K562 (cell line): Measurements from ENCODE around the gene ZMAT2. TPM values are rescaled to one million over a fixed set of nuclear protein-coding genes. Genes with fewer than 3 reads are reported as not detected.
A peak's percentile ranks its signal among the peaks of the same experiment; 100 is the strongest.

Source experiments
- CCNT2 ChIP-seq: IDR thresholded peaks from 2 replicates; pipeline ENCODE4 v1.6.1; 2011; ENCODE audit warnings: borderline replicate concordance, low read depth, mild to moderate bottlenecking, moderate library complexity, mixed read lengths, low read length; ENCODE audit not compliant: insufficient read length; ENCODE audit errors: extremely low read depth
- FOXK1 ChIP-seq: sonication (generic); formaldehyde crosslinking; IDR thresholded peaks from 2 replicates; pipeline ENCODE4 v1.8.0; 2022; ENCODE audit warnings: missing genetic modification reagents, mild to moderate bottlenecking, borderline replicate concordance
- GABPA ChIP-seq: fragments of 200-800 bp; sonication (Bioruptor generic); conservative IDR thresholded peaks from 2 replicates; pipeline ENCODE4 v1.6.1; 2016; ENCODE audit warnings: low read depth, missing genetic modification characterization, missing compliant biosample characterization
- HLTF ChIP-seq: fragments of 450-650 bp; IDR thresholded peaks from 2 replicates; pipeline ENCODE4 v1.6.1; 2016
- JUNB ChIP-seq: fragments of 450-650 bp; formaldehyde crosslinking; conservative IDR thresholded peaks from 2 replicates; pipeline ENCODE4 v1.4.0; 2020; ENCODE audit warnings: mild to moderate bottlenecking
- NONO ChIP-seq, 2 experiments: fragments of 200-400 bp in 1 of 2; fragments of 450-650 bp in 1 of 2; formaldehyde crosslinking in 1 of 2; IDR thresholded peaks; 2 replicates each; pipeline ENCODE4 v1.6.1; 2017; ENCODE audit warnings: low read depth in 2 of 2, mild to moderate bottlenecking in 2 of 2, moderate library complexity in 2 of 2, low read length in 1 of 2
- TFAM ChIP-seq: fragments of 250-450 bp; sonication (Bioruptor Pico); conservative IDR thresholded peaks from 2 replicates; pipeline ENCODE4 v1.5.0; 2021; ENCODE audit warnings: mild to moderate bottlenecking, moderate library complexity
- TSC22D4 ChIP-seq: fragments of 450-650 bp; IDR thresholded peaks from 2 replicates; pipeline ENCODE4 v1.6.1; 2016; ENCODE audit warnings: missing genetic modification characterization, missing biosample characterization, control low read depth
- ZFP36 ChIP-seq: fragments of 150-350 bp; IDR thresholded peaks from 2 replicates; pipeline ENCODE4 v1.6.1; 2018; ENCODE audit warnings: low read length, low read depth; ENCODE audit not compliant: partially characterized antibody
- ZNF134 ChIP-seq: fragments of 250-450 bp; sonication (Bioruptor Pico); conservative IDR thresholded peaks from 2 replicates; pipeline ENCODE4 v1.4.0; 2020
- ZNF263 ChIP-seq: sonication (generic); formaldehyde crosslinking; IDR thresholded peaks from 2 replicates; pipeline ENCODE4 v1.8.0; 2022; ENCODE audit warnings: mild to moderate bottlenecking, missing genetic modification reagents, borderline replicate concordance
- ZNF507 ChIP-seq: conservative IDR thresholded peaks from 2 replicates; pipeline ENCODE4 v1.6.1; 2017; ENCODE audit warnings: missing genetic modification characterization, missing compliant biosample characterization
- ZNF707 ChIP-seq: fragments of 250-450 bp; sonication (Bioruptor Pico); conservative IDR thresholded peaks from 2 replicates; pipeline ENCODE4 v1.8.0; 2022; ENCODE audit warnings: inconsistent platforms, mild to moderate bottlenecking, moderate library complexity
- ZNF76 ChIP-seq: fragments of 250-450 bp; sonication (Bioruptor Pico); IDR thresholded peaks from 2 replicates; pipeline ENCODE4 v1.4.0; 2020; ENCODE audit warnings: mild to moderate bottlenecking, moderate library complexity, borderline replicate concordance
- polyA plus RNA-seq, 8 experiments: library from polyadenylated mRNA; depleted of rRNA in 4 of 8; stranded (reverse) in 5 of 8; unstranded in 3 of 8; fragments of >200 nt; fragmentation: Nextera tagmentation in 2 of 8; fragmentation: Illumina TruSeq in 1 of 8; extraction: Ambion mirVana in 2 of 8; extraction: Trizol in 1 of 8; gene quantifications; 2 replicates each; pipeline versions ENCODE4 v1.2.1 to v1.2.3, GENCODE V29; 2011 to 2014; ENCODE audit warnings: inconsistent platforms in 1 of 8, missing spikeins in 1 of 8
- total RNA-seq, 7 experiments: library from RNA; depleted of rRNA in 6 of 7; stranded (reverse); fragments of >200 nt in 6 of 7; fragmentation: Illumina TruSeq in 2 of 7; extraction: Trizol in 2 of 7; gene quantifications; 2 replicates each; pipeline versions ENCODE4 v1.2.1 to v1.2.3, GENCODE V29; 2011 to 2021; ENCODE audit warnings: low replicate concordance in 1 of 7
- TF ChIP-seq, protein P1 (sequence below): fragments of 450-650 bp; IDR thresholded peaks from 2 replicates; pipeline ENCODE4 v1.6.1; 2016; ENCODE audit warnings: antibody characterized with exemption
- TF ChIP-seq, protein P2 (sequence below): fragments of 450-650 bp; IDR thresholded peaks from 2 replicates; pipeline ENCODE4 v1.6.1; 2017; ENCODE audit warnings: mild to moderate bottlenecking, moderate library complexity
- TF ChIP-seq, protein P3 (sequence below), 2 experiments: IDR thresholded peaks; 2 replicates each; pipeline ENCODE4 v1.6.1; 2011; ENCODE audit warnings: borderline replicate concordance in 1 of 2, control low read depth in 1 of 2, low read depth in 1 of 2, low read length in 1 of 2, mild to moderate bottlenecking in 1 of 2, mixed read lengths in 1 of 2, moderate library complexity in 1 of 2; ENCODE audit not compliant: insufficient read depth in 1 of 2, insufficient read length in 1 of 2, poor library complexity in 1 of 2, severe bottlenecking in 1 of 2; ENCODE audit errors: extremely low read depth in 1 of 2
- TF ChIP-seq, protein P4 (sequence below): fragments of 450-650 bp; IDR thresholded peaks from 2 replicates; pipeline ENCODE4 v1.6.1; 2016; ENCODE audit warnings: borderline replicate concordance
- TF ChIP-seq, protein P5 (sequence below): fragments of 450-650 bp; formaldehyde crosslinking; IDR thresholded peaks from 2 replicates; pipeline ENCODE4 v1.4.0; 2022; ENCODE audit warnings: missing genetic modification characterization

Gene ZMAT2
- total and polyA plus RNA-seq, 9 of the 15 experiments (the other 6 are each of a cell fraction or from before 2014, with no cell fraction given) = 44.2 to 101 (median 69.2) TPM

DNA sequence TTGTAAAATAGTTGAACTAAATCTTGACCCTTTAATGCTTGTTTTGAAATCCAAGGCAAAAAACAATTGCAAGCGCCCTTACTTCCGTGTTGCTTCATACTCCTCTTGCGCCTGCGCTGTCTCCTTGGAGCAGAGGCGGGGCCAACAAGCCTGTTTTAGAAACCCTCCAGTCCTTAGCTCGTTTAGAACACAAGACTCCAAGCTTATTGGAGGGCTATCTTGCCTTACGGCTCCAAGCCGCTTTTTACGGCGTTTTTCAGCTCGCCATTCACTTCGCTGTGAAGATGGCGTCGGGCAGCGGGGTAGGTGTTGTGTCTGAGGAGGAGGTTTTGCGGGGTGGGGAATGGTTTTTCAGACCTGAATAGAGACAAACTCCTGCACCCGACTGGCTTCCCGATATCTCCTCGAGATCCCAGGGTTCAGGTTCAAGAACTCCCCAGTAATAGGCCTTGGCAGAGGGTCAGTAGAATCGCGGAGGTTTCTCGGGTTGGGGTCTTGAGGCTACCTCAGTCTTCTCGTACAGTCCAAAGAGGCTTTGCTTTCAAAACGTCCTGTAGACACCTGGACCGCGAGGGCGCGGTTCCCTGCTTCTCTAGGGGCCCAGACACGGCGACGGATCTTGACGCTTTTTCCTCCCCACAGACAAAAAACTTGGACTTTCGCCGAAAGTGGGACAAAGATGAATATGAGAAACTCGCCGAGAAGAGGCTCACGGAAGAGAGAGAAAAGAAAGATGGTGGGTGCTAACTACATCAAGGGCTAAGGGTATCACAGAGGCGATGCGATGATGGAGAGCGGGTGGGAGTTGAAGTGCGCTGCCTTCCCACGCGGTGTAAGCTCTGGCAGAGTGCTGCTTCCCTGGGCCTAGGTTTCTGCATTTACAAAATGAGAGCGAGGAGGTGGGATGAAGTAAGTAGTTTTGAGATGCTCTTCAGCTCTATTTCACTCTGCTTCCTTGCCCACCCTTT lies at the start of gene ZMAT2 (continued):
- TF ChIP-seq JUNB (CRISPR knock-in tag) (no peak), GABPA (tag) (peak; percentile 43; the same call in 1 of the 2 replicates), ZNF76 (CRISPR knock-in tag) (no peak), ZNF263 (CRISPR knock-in tag) (no peak; the same call in 1 of the 2 replicates), FOXK1 (CRISPR knock-in tag) (no peak), CCNT2 (no peak), ZNF134 (CRISPR knock-in tag) (no peak), ZFP36 (no peak), NONO (IDR thresholded peaks at IDR 0.05; ENCODE audit: low read depth in 2 of 2, low read length in 1 of 2) (no peak), ZNF707 (no peak), TSC22D4 (no peak), HLTF (no peak), ZNF507 (tag) (no peak), TFAM (CRISPR knock-in tag) (no peak)
- TF ChIP-seq, protein P1, sequence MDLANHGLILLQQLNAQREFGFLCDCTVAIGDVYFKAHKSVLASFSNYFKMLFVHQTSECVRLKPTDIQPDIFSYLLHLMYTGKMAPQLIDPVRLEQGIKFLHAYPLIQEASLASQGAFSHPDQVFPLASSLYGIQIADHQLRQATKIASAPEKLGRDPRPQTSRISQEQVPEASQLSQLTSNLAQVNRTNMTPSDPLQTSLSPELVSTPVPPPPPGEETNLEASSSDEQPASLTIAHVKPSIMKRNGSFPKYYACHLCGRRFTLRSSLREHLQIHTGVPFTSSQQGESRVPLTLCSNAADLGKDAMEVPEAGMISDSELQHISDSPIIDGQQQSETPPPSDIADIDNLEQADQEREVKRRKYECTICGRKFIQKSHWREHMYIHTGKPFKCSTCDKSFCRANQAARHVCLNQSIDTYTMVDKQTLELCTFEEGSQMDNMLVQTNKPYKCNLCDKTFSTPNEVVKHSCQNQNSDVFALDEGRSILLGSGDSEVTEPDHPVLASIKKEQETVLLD = peak; percentile 84
- TF ChIP-seq, protein P2, sequence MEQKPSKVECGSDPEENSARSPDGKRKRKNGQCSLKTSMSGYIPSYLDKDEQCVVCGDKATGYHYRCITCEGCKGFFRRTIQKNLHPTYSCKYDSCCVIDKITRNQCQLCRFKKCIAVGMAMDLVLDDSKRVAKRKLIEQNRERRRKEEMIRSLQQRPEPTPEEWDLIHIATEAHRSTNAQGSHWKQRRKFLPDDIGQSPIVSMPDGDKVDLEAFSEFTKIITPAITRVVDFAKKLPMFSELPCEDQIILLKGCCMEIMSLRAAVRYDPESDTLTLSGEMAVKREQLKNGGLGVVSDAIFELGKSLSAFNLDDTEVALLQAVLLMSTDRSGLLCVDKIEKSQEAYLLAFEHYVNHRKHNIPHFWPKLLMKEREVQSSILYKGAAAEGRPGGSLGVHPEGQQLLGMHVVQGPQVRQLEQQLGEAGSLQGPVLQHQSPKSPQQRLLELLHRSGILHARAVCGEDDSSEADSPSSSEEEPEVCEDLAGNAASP = no peak
- TF ChIP-seq, protein P3, sequence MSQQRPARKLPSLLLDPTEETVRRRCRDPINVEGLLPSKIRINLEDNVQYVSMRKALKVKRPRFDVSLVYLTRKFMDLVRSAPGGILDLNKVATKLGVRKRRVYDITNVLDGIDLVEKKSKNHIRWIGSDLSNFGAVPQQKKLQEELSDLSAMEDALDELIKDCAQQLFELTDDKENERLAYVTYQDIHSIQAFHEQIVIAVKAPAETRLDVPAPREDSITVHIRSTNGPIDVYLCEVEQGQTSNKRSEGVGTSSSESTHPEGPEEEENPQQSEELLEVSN (IDR thresholded peaks at IDR 0.05; ENCODE audit: borderline replicate concordance in 1 of 2, extremely low read depth in 1 of 2, insufficient read depth in 1 of 2, insufficient read length in 1 of 2, low read depth in 1 of 2, low read length in 1 of 2, poor library complexity in 1 of 2, severe bottlenecking in 1 of 2) = no peak
- TF ChIP-seq, protein P4, sequence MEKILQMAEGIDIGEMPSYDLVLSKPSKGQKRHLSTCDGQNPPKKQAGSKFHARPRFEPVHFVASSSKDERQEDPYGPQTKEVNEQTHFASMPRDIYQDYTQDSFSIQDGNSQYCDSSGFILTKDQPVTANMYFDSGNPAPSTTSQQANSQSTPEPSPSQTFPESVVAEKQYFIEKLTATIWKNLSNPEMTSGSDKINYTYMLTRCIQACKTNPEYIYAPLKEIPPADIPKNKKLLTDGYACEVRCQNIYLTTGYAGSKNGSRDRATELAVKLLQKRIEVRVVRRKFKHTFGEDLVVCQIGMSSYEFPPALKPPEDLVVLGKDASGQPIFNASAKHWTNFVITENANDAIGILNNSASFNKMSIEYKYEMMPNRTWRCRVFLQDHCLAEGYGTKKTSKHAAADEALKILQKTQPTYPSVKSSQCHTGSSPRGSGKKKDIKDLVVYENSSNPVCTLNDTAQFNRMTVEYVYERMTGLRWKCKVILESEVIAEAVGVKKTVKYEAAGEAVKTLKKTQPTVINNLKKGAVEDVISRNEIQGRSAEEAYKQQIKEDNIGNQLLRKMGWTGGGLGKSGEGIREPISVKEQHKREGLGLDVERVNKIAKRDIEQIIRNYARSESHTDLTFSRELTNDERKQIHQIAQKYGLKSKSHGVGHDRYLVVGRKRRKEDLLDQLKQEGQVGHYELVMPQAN = peak; percentile 56
- TF ChIP-seq, protein P5, sequence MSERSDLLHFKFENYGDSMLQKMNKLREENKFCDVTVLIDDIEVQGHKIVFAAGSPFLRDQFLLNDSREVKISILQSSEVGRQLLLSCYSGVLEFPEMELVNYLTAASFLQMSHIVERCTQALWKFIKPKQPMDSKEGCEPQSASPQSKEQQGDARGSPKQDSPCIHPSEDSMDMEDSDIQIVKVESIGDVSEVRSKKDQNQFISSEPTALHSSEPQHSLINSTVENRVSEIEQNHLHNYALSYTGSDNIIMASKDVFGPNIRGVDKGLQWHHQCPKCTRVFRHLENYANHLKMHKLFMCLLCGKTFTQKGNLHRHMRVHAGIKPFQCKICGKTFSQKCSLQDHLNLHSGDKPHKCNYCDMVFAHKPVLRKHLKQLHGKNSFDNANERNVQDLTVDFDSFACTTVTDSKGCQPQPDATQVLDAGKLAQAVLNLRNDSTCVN (CRISPR knock-in tag) = no peak
